GM12891 (cell line): ENCODE measurements around the gene DCLRE1C.

Experiments
- DNase-seq: peaks from one replicate; pipeline ENCODE4 v3.0.0; 2011; ENCODE audit warnings: low spot score; ENCODE audit not compliant: insufficient read length
- FAIRE-seq: peaks from 2 replicates; lab custom pipeline; 2011; peaks lifted over from hg19 to GRCh38; lab: Jason Lieb, UNC
- PAX5 ChIP-seq: IDR thresholded peaks from 2 replicates; pipeline ENCODE4 v1.6.1; 2011; ENCODE audit warnings: low read length, moderate library complexity, mild to moderate bottlenecking; ENCODE audit not compliant: insufficient read depth, severe bottlenecking
- POLR2A ChIP-seq: IDR thresholded peaks from 2 replicates; pipeline ENCODE4 v1.6.1; 2011; ENCODE audit warnings: low read depth, low read length, control low read depth
- POLR2AphosphoS5 ChIP-seq: IDR thresholded peaks from 2 replicates; pipeline ENCODE4 v1.6.1; 2011; ENCODE audit warnings: low read depth, low read length, control low read depth
- POU2F2 ChIP-seq: IDR thresholded peaks from 2 replicates; pipeline ENCODE4 v1.6.1; 2011; ENCODE audit warnings: low read depth, mild to moderate bottlenecking, control low read depth, low read length, moderate library complexity
- SPI1 ChIP-seq: IDR thresholded peaks from 2 replicates; pipeline ENCODE4 v1.6.1; 2011; ENCODE audit warnings: low read depth, low read length, control low read depth
- TAF1 ChIP-seq: IDR thresholded peaks from 2 replicates; pipeline ENCODE4 v1.6.1; 2011; ENCODE audit warnings: low read depth, low read length, control low read depth

Gene DCLRE1C

DNA sequence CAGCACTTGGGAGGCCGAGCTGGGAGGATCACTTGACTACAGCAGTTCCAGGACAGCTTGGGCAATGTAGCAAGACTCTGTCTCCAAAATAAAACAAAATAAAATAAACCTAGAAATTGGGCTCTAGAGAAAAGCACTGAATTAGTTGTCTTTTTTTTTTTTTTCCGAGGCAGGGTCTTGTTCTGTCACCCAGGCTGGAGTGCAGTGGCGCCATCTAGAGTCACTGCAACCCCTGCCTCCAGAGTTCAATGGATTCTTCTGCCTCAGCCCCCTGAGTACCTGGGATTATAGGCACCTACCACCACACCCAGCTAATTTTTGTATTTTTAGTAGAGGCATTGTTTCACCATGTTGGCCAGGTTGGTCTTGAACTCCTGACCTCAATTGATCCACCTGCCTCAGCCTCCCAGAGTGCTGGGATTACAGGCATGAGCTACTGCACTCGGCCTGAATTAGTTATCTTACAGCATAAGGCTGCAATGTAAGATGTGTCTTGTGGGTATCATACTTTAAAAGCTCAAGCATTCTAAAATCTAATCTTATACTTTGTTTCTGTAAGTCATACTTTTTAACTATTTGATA is 18.1 kb upstream of the DCLRE1C start:
- DNase-seq (no peak), FAIRE-seq (peak; percentile 47)
- TF ChIP-seq POLR2AphosphoS5 (no peak), POLR2A (no peak), TAF1 (no peak), POU2F2 (no peak), SPI1 (no peak), PAX5 (no peak)

DNA sequence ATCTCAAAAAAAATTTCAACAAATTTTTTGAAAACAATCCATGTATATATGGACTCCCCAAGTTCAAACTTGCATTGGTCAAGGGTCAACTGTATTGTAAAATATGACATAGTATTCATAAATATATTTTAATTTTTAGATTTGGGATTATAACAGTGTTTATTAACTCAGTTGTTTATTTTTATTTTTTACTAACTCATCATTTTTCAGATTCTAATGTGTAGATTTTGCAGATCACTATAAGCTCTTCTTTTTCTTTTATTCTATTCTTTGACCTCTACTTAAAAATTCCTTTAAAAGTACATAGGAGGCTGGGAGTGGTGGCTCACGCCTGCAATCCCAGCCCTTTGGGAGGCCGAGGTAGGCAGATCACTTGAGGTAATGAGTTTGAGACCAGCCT is 14.0 kb upstream of the DCLRE1C start:
- TF ChIP-seq PAX5 = no peak
- TF ChIP-seq SPI1 = no peak
- TF ChIP-seq TAF1 = no peak
- FAIRE-seq (no peak), DNase-seq (no peak)

- TF ChIP-seq POLR2A = peak; percentile 40; the same call in 1 of the 2 replicates
- TF ChIP-seq TAF1 = no peak
- no peak for TF ChIP-seq SPI1
- DNase-seq (peak; percentile 78), FAIRE-seq (peak; percentile 92)
These were observed 5.5 kb upstream of the DCLRE1C start, which contains the start of gene MEIG1 for GRCh38 chr10:14959221-14960057. TSS of gene MEIG1 (plus strand) at chr10:14959388. CDS start at chr10:14966469, 7,081 bp downstream.

GRCh38 chr10:14958872-14959220 is 5.0 kb upstream of the DCLRE1C start:
- FAIRE-seq = no peak

DNA sequence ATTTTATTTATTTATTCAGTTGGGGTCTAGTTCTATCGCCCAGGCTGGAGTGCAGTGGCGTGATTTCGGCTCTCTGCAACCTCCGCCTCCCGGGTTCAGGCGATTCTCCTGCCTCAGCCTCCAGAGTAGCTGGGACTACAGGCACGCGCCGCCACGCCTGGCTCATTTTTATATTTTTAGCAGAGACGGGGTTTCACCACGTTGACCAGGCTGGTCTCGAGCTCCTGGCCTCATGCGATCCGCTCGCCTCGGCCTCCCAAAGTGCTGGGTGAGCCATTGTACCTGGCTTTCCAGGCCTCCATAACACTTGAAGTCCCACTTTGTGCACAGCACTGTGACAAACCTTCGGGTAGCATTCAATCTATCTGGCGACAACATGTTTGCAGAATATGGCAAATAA is 1.0 kb upstream of the DCLRE1C start:
- FAIRE-seq (no peak), DNase-seq (no peak)

More at GRCh38 chr10:14958872-14959220, 5.0 kb upstream of the DCLRE1C start:
- TF ChIP-seq TAF1 = no peak
- TF ChIP-seq SPI1 = no peak
- no peak for TF ChIP-seq POU2F2
- TF ChIP-seq POLR2A = no peak
- no peak for TF ChIP-seq POLR2AphosphoS5
- TF ChIP-seq PAX5 = no peak
- DNase-seq = no peak

GRCh38 chr10:14953424-14954000 is 384 bp downstream of the DCLRE1C start:
- TF ChIP-seq SPI1 (no peak), POLR2AphosphoS5 (peak; percentile 65), TAF1 (peak; percentile 50; the same call in 1 of the 2 replicates), POLR2A (no peak; the same call in none of the 2 replicates), PAX5 (peak; percentile 50)
- DNase-seq (peak; percentile 17), FAIRE-seq (no peak)

More for the DNA sequence above, 1.0 kb upstream of the DCLRE1C start:
- TF ChIP-seq SPI1 (no peak), PAX5 (no peak), TAF1 (no peak), POLR2A (no peak), POU2F2 (no peak), POLR2AphosphoS5 (no peak)

DNA sequence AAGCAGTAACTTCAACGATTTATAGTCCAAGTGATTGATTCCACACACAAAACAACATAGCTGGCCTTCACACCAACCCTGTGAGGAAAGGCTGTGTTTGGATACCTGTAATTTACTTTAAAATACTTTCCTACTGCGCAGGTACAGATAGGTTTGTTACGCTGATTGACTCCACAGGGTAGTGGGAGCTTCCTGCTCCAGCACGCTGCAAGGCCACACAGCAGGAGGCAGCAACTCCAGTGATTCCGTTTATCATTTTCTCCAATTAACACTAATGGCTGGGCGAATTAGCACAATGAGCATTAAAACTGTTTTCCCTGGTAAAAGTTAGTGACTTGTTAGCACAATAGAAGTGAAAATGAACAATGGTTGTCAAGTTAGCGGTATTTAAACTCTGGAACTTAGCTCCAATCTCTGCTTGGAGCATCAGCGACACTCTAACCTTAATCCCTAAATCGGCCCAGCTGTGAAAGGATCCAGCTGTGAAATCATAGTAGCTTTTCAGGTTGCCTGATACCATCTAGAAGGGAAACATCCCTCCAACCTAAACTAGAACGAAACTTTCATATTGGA is 959 bp downstream of the DCLRE1C start:
- FAIRE-seq = peak; percentile 68
- no peak for DNase-seq
- no peak for TF ChIP-seq POLR2AphosphoS5
- no peak for TF ChIP-seq PAX5
- no peak for TF ChIP-seq POLR2A
- TF ChIP-seq TAF1 = no peak
- TF ChIP-seq SPI1 = no peak
- no peak for TF ChIP-seq POU2F2

DNA sequence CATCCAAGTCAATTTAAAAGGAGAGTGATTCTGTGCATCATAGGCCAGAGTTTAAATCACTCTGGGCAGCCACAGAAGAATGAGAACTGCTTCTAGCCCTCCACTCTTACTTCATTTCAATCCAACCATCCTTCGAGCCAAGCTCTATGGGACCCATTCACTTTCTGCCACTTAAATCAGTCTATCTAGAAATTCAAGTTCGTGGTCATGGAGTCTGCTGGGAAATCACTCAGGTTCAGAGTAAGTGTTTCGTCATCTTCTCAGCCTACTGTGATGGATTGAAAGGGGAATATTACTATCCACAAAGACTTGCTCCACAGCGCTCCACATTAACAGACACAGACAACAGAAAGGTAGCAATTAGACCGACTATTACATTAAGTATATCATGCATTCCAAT is 4.6 kb downstream of the DCLRE1C start:
- FAIRE-seq = no peak
- DNase-seq = no peak
- no peak for TF ChIP-seq POU2F2
- no peak for TF ChIP-seq POLR2AphosphoS5
- TF ChIP-seq POLR2A = no peak
- no peak for TF ChIP-seq SPI1
- TF ChIP-seq PAX5 = no peak
- no peak for TF ChIP-seq TAF1

DNA sequence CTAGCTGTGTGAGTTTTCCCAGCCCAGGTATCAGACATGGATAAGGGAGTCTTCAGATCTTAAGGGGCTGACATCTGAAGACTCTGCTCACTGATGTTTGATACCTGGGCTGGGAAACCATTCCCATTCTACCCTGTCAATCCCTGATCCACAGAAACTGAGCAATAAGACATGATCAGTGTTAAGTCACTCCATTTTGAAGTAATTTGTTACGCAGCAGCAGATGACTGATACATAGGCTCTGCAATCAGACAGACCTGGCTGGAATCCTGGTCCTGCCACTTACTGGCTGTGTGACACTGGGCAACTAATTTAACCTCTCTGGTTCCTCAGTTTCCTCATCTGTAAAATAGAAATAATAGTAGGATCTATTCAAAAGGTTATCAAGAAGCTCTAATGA is 6.6 kb downstream of the DCLRE1C start:
- FAIRE-seq = no peak
- TF ChIP-seq POLR2A (no peak), SPI1 (no peak), POLR2AphosphoS5 (no peak), TAF1 (no peak), PAX5 (no peak), POU2F2 (no peak)
- no peak for DNase-seq
